Muscle of leg (tissue), 11 donors: Measurements from ENCODE around the gene SLC22A6. TPM values are rescaled to one million over a fixed set of nuclear protein-coding genes. Genes with fewer than 3 reads are reported as not detected.

Experiments used
- DNase-seq: peaks from one replicate; pipeline ENCODE4 v3.0.0; 2013
- H3K27ac ChIP-seq: one replicate; pipeline ENCODE4 v1.5.1; 2013; ENCODE audit warnings: mild to moderate bottlenecking, low read length, control low read depth
- H3K27me3 ChIP-seq: one replicate; pipeline ENCODE4 v1.6.1; 2013; ENCODE audit warnings: low read length; ENCODE audit not compliant: control insufficient read depth, insufficient read depth
- H3K36me3 ChIP-seq: one replicate; pipeline ENCODE4 v1.6.1; 2013; ENCODE audit warnings: low read length; ENCODE audit not compliant: control insufficient read depth, insufficient read depth
- H3K4me1 ChIP-seq: one replicate; pipeline ENCODE4 v1.6.1; 2013; ENCODE audit warnings: low read length; ENCODE audit not compliant: control insufficient read depth, insufficient read depth
- H3K4me3 ChIP-seq: one replicate; pipeline ENCODE4 v1.5.1; 2013; ENCODE audit warnings: low read length, control low read depth
- H3K9me3 ChIP-seq: replicated peaks from 2 replicates; pipeline ENCODE4 v1.6.1; 2013; ENCODE audit warnings: low read depth, low read length; ENCODE audit not compliant: control insufficient read depth
- WGBS: methylation state at CpG from one replicate; pipeline ENCODE4 v1.1.5; 2013; ENCODE audit warnings: missing lambda C conversion rate; ENCODE audit not compliant: insufficient coverage; 5-methylcytosine and 5-hydroxymethylcytosine counted together
- polyA plus RNA-seq, 8 donors: library from polyadenylated mRNA; unstranded; fragments of 120-200 nt; gene quantifications; one replicate each; pipeline versions ENCODE4 v1.2.1 to v1.2.3, GENCODE V29; 2013; ENCODE audit warnings: inconsistent platforms in 1 of 8, low replicate concordance in 1 of 8; ENCODE audit not compliant: insufficient read length in 8 of 8, insufficient read depth in 1 of 8
- total RNA-seq: library from RNA; stranded (reverse); fragments of 120-200 nt; gene quantifications from one replicate; pipeline ENCODE4 v1.2.4, GENCODE V29; 2013

Gene SLC22A6
- total and polyA plus RNA-seq, 9 donors, result 0.05 to 0.20 TPM; not detected in 7

DNA sequence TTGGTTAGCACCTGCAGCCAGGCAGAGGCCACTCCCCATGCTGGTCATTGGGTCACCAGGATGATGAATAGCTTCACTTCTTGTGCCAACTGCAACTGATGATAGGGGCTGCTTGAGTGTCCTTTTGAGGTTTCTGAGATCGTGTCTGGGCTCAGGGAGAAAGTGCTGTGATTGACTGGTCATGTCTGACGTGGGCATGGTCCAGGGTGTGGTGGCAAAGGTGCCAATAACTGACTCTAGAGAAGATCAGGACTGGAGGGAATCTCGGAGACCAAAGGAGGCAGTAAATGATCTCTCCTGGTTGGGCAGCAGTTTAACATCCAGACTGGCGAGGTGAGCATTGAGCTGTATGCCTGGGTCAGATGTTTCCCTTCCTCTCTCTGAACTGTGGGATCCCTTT is 10.0 kb upstream of the SLC22A6 start:
- H3K4me3 ChIP-seq, result no peak overlapping the region

DNA sequence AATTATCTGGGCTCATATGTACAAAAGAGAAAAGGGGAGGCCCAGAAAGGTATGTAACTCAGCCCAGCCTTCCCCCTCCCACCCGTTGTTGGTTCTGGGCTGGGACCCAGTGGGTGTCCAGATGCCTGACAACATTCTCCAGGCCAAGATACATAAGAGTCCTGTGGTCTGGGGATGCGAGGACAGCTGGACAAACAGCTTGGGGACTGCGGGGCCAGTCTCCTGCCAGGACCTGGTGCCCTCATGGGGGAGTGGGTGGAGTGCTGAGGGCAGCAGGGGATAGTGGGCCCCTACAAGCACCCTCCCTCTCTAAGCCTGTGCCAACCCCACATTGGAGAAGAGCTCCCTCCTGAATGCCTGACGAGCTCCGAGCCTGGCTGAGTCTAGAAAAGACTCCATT is 3.5 kb upstream of the SLC22A6 start:
- Histone ChIP-seq H3K4me3 (no peak overlapping the region), H3K36me3 (no peaks in the 10 kb centered on the region), H3K9me3 (no peaks in the 10 kb centered on the region), H3K27me3 (peaks cover 5% of the 10 kb centered on the region), H3K4me1 (no peaks in the 10 kb centered on the region), H3K27ac (no peak overlapping the region)
- 88% methylated on average over 2 of the region's 5 CpGs for WGBS
- no peak for DNase-seq

More for the DNA sequence above, 10.0 kb upstream of the SLC22A6 start:
- Histone ChIP-seq H3K27me3 (peaks cover 7% of the 10 kb centered on the region), H3K27ac (no peak overlapping the region), H3K36me3 (no peaks in the 10 kb centered on the region), H3K4me1 (no peaks in the 10 kb centered on the region), H3K9me3 (no peaks in the 10 kb centered on the region)
- DNase-seq, result no peak
- 67% methylated on average over 3 of the region's 4 CpGs for WGBS

DNA sequence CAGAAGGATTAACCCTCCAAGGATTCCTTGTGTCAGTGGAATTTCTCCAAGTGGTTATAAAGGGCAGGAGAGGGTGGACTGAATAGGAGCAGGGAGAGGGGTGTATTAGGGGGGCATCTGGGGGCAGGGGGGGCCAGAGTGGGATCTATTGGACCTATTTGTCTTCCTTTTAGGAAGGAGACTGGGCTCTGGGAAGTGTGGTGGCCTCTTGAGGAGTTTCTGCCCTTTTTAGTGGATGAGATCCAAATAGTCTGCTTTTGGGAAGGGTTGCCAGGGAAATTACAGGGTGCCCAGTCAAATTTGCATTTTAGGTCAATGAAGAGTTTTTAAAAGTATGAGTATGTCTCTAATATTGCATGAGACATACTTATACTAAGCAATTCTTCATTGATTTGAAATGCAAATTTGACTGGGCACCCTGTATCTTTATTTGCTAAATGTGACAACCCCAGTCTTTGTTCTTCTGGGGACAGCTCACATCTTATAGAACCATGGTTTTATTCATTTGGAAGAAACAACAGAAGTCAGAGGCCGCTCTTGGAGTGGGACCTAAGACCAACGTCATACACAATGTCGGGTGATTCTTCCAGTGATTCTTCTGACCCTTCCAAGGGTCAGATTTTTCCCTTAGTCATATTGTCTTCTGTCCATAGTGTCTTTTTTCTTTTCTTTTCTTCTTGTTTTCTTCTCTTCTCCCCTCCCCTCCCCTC is 429 bp upstream of the SLC22A6 start:
- H3K27me3 ChIP-seq, result peaks cover 4% of the 10 kb centered on the region
- no peaks in the 10 kb centered on the region for H3K36me3 ChIP-seq
- 65% methylated on average over 2 of the region's 3 CpGs for WGBS
- no peaks in the 10 kb centered on the region for H3K9me3 ChIP-seq
- H3K4me3 ChIP-seq, result no peak overlapping the region
- H3K27ac ChIP-seq, result no peak overlapping the region
- H3K4me1 ChIP-seq, result no peaks in the 10 kb centered on the region
- no peak for DNase-seq

DNA sequence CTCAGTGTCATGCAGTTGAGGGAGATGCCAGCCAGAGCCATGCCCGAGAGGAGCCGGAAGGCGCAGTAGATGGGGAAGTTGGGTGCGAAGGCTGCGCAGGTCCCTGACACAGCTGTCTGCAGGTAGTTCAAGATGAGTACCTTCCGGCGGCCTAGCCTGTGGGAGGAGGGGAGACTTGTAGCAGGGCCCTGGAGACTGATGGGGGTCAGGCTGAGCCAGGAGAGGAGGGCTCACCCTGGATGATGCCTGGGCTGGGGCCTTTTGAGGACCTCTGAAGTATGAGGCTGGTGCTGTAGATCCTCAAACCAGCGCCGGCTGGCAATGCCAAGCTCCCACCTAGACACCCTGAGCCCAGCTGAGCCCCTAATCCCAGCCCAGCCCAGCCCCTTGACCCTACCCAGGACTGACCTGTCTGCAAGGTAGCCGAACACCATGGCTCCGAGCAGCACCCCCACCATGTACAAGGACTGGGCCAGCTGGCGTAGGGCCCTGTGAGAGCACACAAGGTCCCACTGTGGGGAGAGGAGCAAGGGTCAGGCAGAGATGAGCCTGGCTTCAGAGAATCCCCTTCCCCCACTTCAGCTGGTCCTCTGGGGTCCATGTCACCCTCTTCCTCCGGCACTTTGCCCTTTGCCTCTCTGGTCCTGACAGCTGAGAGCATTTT is 1.1 kb downstream of the SLC22A6 start:
- no peaks in the 10 kb centered on the region for H3K9me3 ChIP-seq
- no peaks in the 10 kb centered on the region for H3K4me1 ChIP-seq
- no peak for DNase-seq
- H3K4me3 ChIP-seq, result no peak overlapping the region
- H3K27me3 ChIP-seq, result peaks cover 4% of the 10 kb centered on the region
- H3K27ac ChIP-seq, result no peak overlapping the region
- 87% methylated on average over 11 of the region's 13 CpGs for WGBS
- H3K36me3 ChIP-seq, result no peaks in the 10 kb centered on the region

DNA sequence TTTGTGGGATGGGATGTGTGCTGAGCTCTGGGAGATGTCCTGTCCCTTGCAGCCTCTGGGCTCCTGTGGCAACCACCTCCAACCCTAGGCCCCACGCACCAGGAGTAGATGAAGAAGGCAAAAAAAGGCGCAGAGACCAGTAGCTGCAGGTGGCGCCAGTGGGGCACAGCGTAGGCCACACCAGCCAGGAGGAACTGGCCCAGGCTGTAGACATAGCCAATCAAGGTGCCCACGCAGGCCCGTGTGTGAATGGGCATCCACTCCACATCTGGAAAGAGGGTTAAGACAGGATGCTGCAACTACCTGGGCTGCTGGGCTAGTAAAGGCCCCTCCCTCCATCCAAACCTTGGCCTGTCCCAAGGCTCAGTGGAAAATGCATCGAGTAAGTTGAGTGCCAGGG is 3.0 kb downstream of the SLC22A6 start:
- H3K27ac ChIP-seq, result no peak overlapping the region
- no peaks in the 10 kb centered on the region for H3K9me3 ChIP-seq
- no CpG with 5 or more reads among the region's 7 CpGs for WGBS
- no peaks in the 10 kb centered on the region for H3K36me3 ChIP-seq
- H3K4me1 ChIP-seq, result no peaks in the 10 kb centered on the region
- H3K4me3 ChIP-seq, result no peak overlapping the region
- peaks cover 2% of the 10 kb centered on the region for H3K27me3 ChIP-seq
- no peak for DNase-seq

DNA sequence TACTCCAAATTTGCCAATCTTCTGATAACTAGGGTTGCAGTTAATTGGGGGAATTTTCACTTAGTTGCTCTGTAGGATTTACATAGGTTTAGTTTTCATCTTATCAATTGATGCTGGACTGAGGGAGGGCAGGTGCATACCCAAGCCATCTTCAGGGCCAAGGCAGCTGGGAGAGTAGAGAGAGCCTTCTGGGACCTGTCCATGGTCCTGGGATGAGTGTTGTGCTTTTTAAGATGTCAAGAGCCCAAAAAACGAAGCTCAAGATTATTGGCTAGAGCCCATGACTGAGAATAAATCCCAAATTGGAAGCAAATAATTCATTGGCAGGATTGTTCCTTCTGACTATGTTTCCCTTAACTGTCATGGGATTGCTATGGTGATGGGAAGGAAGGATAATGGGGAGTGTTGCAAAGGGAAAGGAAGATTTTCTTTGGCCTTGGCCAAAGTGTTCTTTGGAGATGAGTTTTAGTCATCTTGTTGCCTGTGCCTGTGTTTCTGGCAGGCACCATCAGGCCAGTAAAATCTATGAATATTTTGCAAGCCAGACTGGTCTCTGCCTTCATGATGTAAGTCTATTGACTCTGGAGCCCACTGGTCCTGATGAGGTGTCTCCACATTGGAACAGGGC is 4.5 kb downstream of the SLC22A6 start:
- Histone ChIP-seq H3K9me3 (no peaks in the 10 kb centered on the region), H3K27me3 (peaks cover 2% of the 10 kb centered on the region), H3K36me3 (no peaks in the 10 kb centered on the region), H3K4me3 (no peak overlapping the region), H3K4me1 (peaks cover 5% of the 10 kb centered on the region), H3K27ac (no peak overlapping the region)
- peak; percentile 38 for DNase-seq
- WGBS, result no CpG with 5 or more reads among the region's 1 CpG

DNA sequence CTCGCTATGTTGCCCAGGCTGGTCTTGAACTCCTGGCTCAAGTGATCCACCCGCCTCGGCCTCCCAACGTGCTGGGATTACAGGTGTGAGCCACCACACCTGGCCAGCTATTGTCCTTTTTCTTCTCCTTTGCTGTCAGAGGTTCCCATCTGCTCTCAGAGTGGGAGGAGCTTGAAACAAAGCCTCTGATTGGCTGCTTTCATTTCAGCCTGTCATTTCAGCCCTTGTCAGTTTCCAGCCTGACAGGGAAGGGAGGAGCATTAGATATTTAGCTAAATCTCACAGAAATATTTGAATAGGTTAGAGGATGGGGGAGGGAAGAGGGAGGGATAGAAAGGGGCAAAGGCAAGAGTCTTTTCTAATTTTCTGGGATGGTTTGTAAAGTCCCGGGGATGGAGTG is 8.7 kb downstream of the SLC22A6 start:
- Histone ChIP-seq H3K4me3 (no peak overlapping the region), H3K9me3 (no peaks in the 10 kb centered on the region), H3K4me1 (peaks cover 13% of the 10 kb centered on the region), H3K27ac (no peak overlapping the region), H3K36me3 (no peaks in the 10 kb centered on the region), H3K27me3 (no peaks in the 10 kb centered on the region)
- no peak for DNase-seq
- WGBS, result 83% methylated on average over 5 of the region's 5 CpGs

DNA sequence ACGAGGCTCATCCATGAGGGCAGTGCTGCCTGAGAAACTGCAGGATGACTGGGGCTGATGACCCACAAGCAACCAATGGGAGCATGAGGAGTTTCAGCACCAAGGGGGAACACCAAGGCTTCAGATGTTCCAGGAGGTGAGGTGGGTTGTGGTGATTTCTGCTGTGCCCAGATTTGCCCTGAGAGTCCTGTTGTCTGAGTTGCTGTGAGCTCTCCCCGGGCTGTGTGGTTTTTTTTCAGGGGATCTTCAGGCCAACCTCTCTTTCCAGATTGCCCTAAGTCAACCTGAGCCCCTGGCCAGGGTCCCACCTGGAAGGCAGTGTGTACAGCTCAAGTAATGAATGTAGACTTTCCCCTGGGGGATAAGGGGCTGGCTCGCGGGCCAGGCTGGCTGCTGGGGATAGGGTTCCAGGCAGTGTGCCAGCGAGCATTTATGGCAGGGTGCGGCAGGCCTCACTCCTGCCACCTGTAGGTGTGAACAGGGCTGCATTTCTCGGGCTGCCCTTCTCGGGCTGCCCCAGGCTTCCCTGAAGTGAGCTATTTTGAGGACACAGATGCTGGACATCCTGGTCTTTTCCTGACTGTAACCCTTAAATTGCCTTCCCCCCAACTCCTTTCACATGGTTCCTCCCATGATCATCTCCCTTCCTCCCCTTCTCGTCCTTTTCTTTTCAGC is 9.8 kb downstream of the SLC22A6 start:
- Histone ChIP-seq H3K9me3 (no peaks in the 10 kb centered on the region), H3K4me3 (no peak overlapping the region), H3K36me3 (no peaks in the 10 kb centered on the region), H3K27me3 (no peaks in the 10 kb centered on the region), H3K4me1 (peaks cover 13% of the 10 kb centered on the region), H3K27ac (no peak overlapping the region)
- DNase-seq, result peak; percentile 40
- whole genome bisulfite sequencing, result 8% methylated on average over 5 of the region's 9 CpGs

DNA sequence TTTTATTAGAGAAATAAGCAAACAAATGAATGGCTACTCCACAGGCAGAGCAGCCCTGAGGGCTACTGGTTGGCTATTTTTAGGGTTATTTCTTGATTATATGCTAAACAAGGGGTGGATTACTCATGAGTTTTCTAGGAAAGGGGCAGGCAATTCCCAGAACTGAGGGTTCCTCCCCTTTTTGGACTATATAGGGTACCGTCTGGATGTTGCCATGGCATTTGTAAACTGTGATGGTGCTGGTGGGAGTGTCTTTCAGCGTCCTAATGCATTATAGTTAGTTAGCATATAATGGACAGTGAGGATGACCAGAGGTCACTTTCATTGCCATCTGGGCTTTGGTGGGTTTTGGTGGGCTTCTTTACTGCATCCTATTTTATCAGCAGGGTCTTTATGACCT is 19.2 kb downstream of the SLC22A6 start:
- no peak for DNase-seq
- H3K9me3 ChIP-seq, result no peaks in the 10 kb centered on the region
- no peaks in the 10 kb centered on the region for H3K27me3 ChIP-seq
- H3K4me3 ChIP-seq, result no peak overlapping the region
- H3K27ac ChIP-seq, result no peak overlapping the region
- peaks cover 6% of the 10 kb centered on the region for H3K4me1 ChIP-seq
- WGBS, result no CpG with 5 or more reads among the region's 2 CpGs
- H3K36me3 ChIP-seq, result no peaks in the 10 kb centered on the region

DNA sequence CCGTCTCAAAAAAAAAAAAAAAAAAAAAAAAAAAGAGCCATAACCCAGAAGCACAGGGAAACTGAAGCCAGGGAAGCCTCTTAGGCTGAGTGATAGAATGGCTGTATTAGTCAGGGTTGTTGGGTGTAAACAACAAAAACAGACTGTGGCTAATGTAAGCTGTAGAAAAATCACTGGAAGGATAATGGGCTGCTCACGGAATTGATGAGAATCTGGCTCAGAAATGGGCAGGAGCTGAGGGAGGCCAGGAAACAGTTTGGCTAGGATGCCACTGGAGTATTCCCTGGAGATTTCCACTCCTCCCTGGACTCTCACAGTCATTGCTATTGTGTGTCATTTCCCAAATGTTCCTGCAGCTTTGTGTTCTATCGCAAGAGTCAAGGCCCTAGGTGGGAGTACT is 22.4 kb downstream of the SLC22A6 start:
- no peak overlapping the region for H3K4me3 ChIP-seq
- no peaks in the 10 kb centered on the region for H3K9me3 ChIP-seq
- WGBS, result 33% methylated on average over 1 of the region's 3 CpGs
- no peaks in the 10 kb centered on the region for H3K36me3 ChIP-seq
- no peak for DNase-seq
- peaks cover 27% of the 10 kb centered on the region for H3K4me1 ChIP-seq
- no peaks in the 10 kb centered on the region for H3K27me3 ChIP-seq
- H3K27ac ChIP-seq, result no peak overlapping the region
